ENCODE results near the gene C21orf58.

Gene C21orf58

GRCh38 chr21:46289655-46290179 is 34.0 kb downstream of the C21orf58 start:
- no peak for TF ChIP-seq CTCF (conservative IDR thresholded peaks at IDR 0.05)
- no peak overlapping the region for H3K27ac ChIP-seq

- TF ChIP-seq CTCF (conservative IDR thresholded peaks at IDR 0.05), result no peak
- peak overlapping the region; percentile 99 for H3K27ac ChIP-seq
Observed at GRCh38 chr21:46287541-46287940, 36.1 kb downstream of the C21orf58 start.

GRCh38 chr21:46286648-46287002 is 37.0 kb downstream of the C21orf58 start:
- TF ChIP-seq CTCF (conservative IDR thresholded peaks at IDR 0.05), result no peak
- H3K27ac ChIP-seq, result peak overlapping the region; percentile 99

GRCh38 chr21:46285761-46286647 is 37.7 kb downstream of the C21orf58 start, which contains the start of gene YBEY:
Gene YBEY (plus strand): TSS chr21:46286342. CDS start chr21:46286914, 572 bp downstream.
- H3K27ac ChIP-seq, result peak within 1 kb of the TSS; percentile 99
- TF ChIP-seq CTCF (conservative IDR thresholded peaks at IDR 0.05), result peak; percentile 68

- peak within 1 kb of the TSS; percentile 99 for H3K27ac ChIP-seq
- TF ChIP-seq CTCF (conservative IDR thresholded peaks at IDR 0.05), result no peak
Observed at GRCh38 chr21:46285206-46285661, 38.4 kb downstream of the C21orf58 start, which contains the start of gene MCM3AP. Gene MCM3AP (minus strand): TSS chr21:46285611. CDS start chr21:46285286, 325 bp downstream.

GRCh38 chr21:46284733-46285132 is 38.9 kb downstream of the C21orf58 start:
- H3K27ac ChIP-seq, result peak overlapping the region; percentile 99
- TF ChIP-seq CTCF (conservative IDR thresholded peaks at IDR 0.05), result no peak

- TF ChIP-seq CTCF (conservative IDR thresholded peaks at IDR 0.05), result no peak
- H3K27ac ChIP-seq, result peak overlapping the region; percentile 99
Observed at GRCh38 chr21:46284077-46284644, 39.5 kb downstream of the C21orf58 start.
